A549 treated with Hydrocortisone at 1 μM for 4 hours (cell line): Measurements from ENCODE around the gene KRT77. TPM values are rescaled to one million over a fixed set of nuclear protein-coding genes. Genes with fewer than 3 reads are reported as not detected.

ENCODE experiments used
- total RNA-seq: library from RNA; stranded (reverse); fragments of 200-300 nt; extraction: Qiagen RNA extraction; gene quantifications from 5 replicates; pipeline ENCODE4 v1.2.3, GENCODE V29; 2022

KRT77 gene
- total RNA-seq = not detected in 5 replicates

GRCh38 chr12:52703424-52703823, at the start of gene KRT77:
Gene KRT77, minus strand, starts transcription at chr12:52703524. Its CDS starts 90 bp downstream, at chr12:52703434.

GRCh38 chr12:52680363-52680762, 23.0 kb downstream of the KRT77 start, which contains the start of gene KRT1:
Gene KRT1, minus strand, starts transcription at chr12:52680407. Its CDS starts 59 bp downstream, at chr12:52680348.

GRCh38 chr12:52651726-52652261, 51.5 kb downstream of the KRT77 start, which contains the start of gene KRT2:
Gene KRT2, minus strand, starts transcription at chr12:52652211. Its CDS starts 69 bp downstream, at chr12:52652142.

Other genes with a start within 250 kb of the KRT77 start
- 0.06 TPM in 1 of 5 replicates, not detected in the others for gene KRT6C, start 229.7 kb downstream of the KRT77 start, total RNA-seq
- 10.3 to 13.4 TPM (median 11.2 TPM) in 5 replicates for gene KRT6A, start 210.3 kb downstream of the KRT77 start, total RNA-seq
- 0.39 to 0.69 TPM (median 0.53 TPM) in 5 replicates for gene KRT5, start 183.1 kb downstream of the KRT77 start, total RNA-seq
- gene KRT71, start 150.4 kb downstream of the KRT77 start, total RNA-seq = 0.05 TPM in 1 of 5 replicates, not detected in the others
- gene KRT74, start 129.7 kb downstream of the KRT77 start, total RNA-seq = not detected in 5 replicates
- gene KRT72, start 102.1 kb downstream of the KRT77 start, total RNA-seq = 0.07 TPM in 1 of 5 replicates, not detected in the others
- gene KRT73, start 85.0 kb downstream of the KRT77 start, total RNA-seq = 0.06 TPM in 1 of 5 replicates, not detected in the others
- gene KRT2, start 51.3 kb downstream of the KRT77 start, total RNA-seq = not detected in 5 replicates
- gene KRT1, start 23.1 kb downstream of the KRT77 start, total RNA-seq = not detected in 5 replicates
- gene KRT76, start 73.8 kb upstream of the KRT77 start, total RNA-seq = not detected in 5 replicates
- gene KRT3, start 92.6 kb upstream of the KRT77 start, total RNA-seq = 0.03 to 0.13 TPM in 2 of 5 replicates, not detected in the others
- 2.6 to 3.6 TPM (median 3.0 TPM) in 5 replicates for gene KRT4, start 110.6 kb upstream of the KRT77 start, total RNA-seq
- 0.08 TPM in 1 of 5 replicates, not detected in the others for gene KRT79, start 130.8 kb upstream of the KRT77 start, total RNA-seq
- gene KRT78, start 145.5 kb upstream of the KRT77 start, total RNA-seq = 0.07 to 0.45 TPM (median 0.25 TPM) in 4 of 5 replicates, not detected in the other
- 4,606 to 5,335 TPM (median 5,083 TPM) in 5 replicates for gene KRT8, start 201.6 kb upstream of the KRT77 start, total RNA-seq
- gene KRT18, start 245.6 kb upstream of the KRT77 start, total RNA-seq = 3,169 to 3,568 TPM (median 3,500 TPM) in 5 replicates